Esophagus muscularis mucosa (tissue), 3 donors: ENCODE results near the gene FXYD3.

ENCODE experiments used
- EP300 ChIP-seq: sonication (generic); formaldehyde crosslinking; IDR thresholded peaks from one replicate; pipeline ENCODE4 v1.6.1; 2017; ENCODE audit warnings: antibody characterized with exemption
- POLR2AphosphoS5 ChIP-seq, 2 donors: sonication (generic); formaldehyde crosslinking; IDR thresholded peaks; one replicate each; pipeline ENCODE4 v1.6.1; 2017; ENCODE audit warnings: antibody characterized with exemption in 2 of 2

GRCh38 chr19:35134601-35135242 lies 19.1 kb downstream of the FXYD3 start, which contains the start of gene LGI4:
- TF ChIP-seq POLR2AphosphoS5 (IDR thresholded peaks at IDR 0.05) (no peak), EP300 (no peak)
